Peyer's patch (tissue), 4 donors: Measurements from ENCODE around the gene ARL8B.

ENCODE experiments used
- CTCF ChIP-seq, 6 experiments: fragments of 450-650 bp in 4 of 6; fragments of 200-600 bp in 2 of 6; sonication (generic) in 1 of 6; IDR thresholded peaks; one replicate each; pipeline ENCODE4 v1.5.1; 2017 to 2019; ENCODE audit warnings: antibody characterized with exemption in 6 of 6, mild to moderate bottlenecking in 3 of 6, moderate library complexity in 1 of 6
- POLR2A ChIP-seq, 2 donors: fragments of 450-650 bp; IDR thresholded peaks; one replicate each; pipeline ENCODE4 v1.5.1; 2017; ENCODE audit warnings: antibody characterized with exemption in 2 of 2, mild to moderate bottlenecking in 2 of 2, moderate library complexity in 2 of 2

GRCh38 chr3:5188419-5189221 lies 66.5 kb downstream of the ARL8B start:
- TF ChIP-seq CTCF (IDR thresholded peaks at IDR 0.05) (no peak), POLR2A (IDR thresholded peaks at IDR 0.05) (peak in 1 of 2 donors; percentile 25)
